Stimulated activated CD4-positive, alpha-beta T cell treated with anti-CD3 and anti-CD28 coated beads, TNF-alpha, amount 100 ng/mL, for 1 hour (primary cell): ENCODE measurements around the gene COPG1.
A peak's percentile ranks its signal among the peaks of the same experiment; 100 is the strongest.

Source experiments
- DNase-seq, 3 donors: peaks; one replicate each; pipeline ENCODE4 v3.0.0-alpha.2; 2020; ENCODE audit warnings: low read depth in 3 of 3, low spot score in 1 of 3

The COPG1 gene

GRCh38 chr3:129278966-129279906 lies 29.8 kb downstream of the COPG1 start:
- DNase-seq, result peak in 2 of 3 donors; percentile 10 to 24

GRCh38 chr3:129280183-129280582 lies 30.8 kb downstream of the COPG1 start:
- no peak for DNase-seq

- no peak for DNase-seq
Measured at GRCh38 chr3:129281726-129282125, 32.3 kb downstream of the COPG1 start.

GRCh38 chr3:129282727-129283327 lies 33.4 kb downstream of the COPG1 start:
- DNase-seq, result no peak

- no peak for DNase-seq
Measured at GRCh38 chr3:129286081-129286480, 36.7 kb downstream of the COPG1 start.

- DNase-seq, result no peak
Measured at GRCh38 chr3:129288446-129288845, 39.0 kb downstream of the COPG1 start.

GRCh38 chr3:129289201-129289921 lies 40.0 kb downstream of the COPG1 start:
- no peak for DNase-seq

- no peak for DNase-seq
Measured at GRCh38 chr3:129291236-129291886, 42.0 kb downstream of the COPG1 start.

- DNase-seq, result no peak
Measured at GRCh38 chr3:129295286-129295685, 45.9 kb downstream of the COPG1 start.

- DNase-seq, result no peak
Measured at GRCh38 chr3:129304146-129304961, 54.9 kb downstream of the COPG1 start.

GRCh38 chr3:129304962-129305222 lies 55.5 kb downstream of the COPG1 start:
- DNase-seq, result no peak

- DNase-seq, result peak in 1 of 3 donors; percentile 18
Measured at GRCh38 chr3:129305592-129306091, 56.2 kb downstream of the COPG1 start.

GRCh38 chr3:129308636-129309035 lies 59.2 kb downstream of the COPG1 start:
- no peak for DNase-seq

GRCh38 chr3:129310111-129311011 lies 61.0 kb downstream of the COPG1 start:
- DNase-seq, result no peak

GRCh38 chr3:129311054-129311902 lies 61.9 kb downstream of the COPG1 start:
- no peak for DNase-seq

- no peak for DNase-seq
Measured at GRCh38 chr3:129312021-129312639, 62.7 kb downstream of the COPG1 start.

- no peak for DNase-seq
Measured at GRCh38 chr3:129312671-129313414, 63.4 kb downstream of the COPG1 start.

- DNase-seq, result no peak
Measured at GRCh38 chr3:129313415-129313664, 63.9 kb downstream of the COPG1 start.
